K562 (cell line): ENCODE measurements around the gene KNSTRN. TPM values are rescaled to one million over a fixed set of nuclear protein-coding genes. Genes with fewer than 3 reads are reported as not detected.
A peak's percentile ranks its signal among the peaks of the same experiment; 100 is the strongest.

ENCODE experiments used
- ATF2 ChIP-seq: sonication (generic); formaldehyde crosslinking; IDR thresholded peaks from 2 replicates; pipeline ENCODE4 v1.8.1; 2022; ENCODE audit warnings: missing genetic modification reagents
- E4F1 ChIP-seq: fragments of 250-450 bp; sonication (Bioruptor Pico); IDR thresholded peaks from 2 replicates; pipeline ENCODE4 v1.5.0; 2021; ENCODE audit warnings: mild to moderate bottlenecking, borderline replicate concordance
- STAT5B ChIP-seq: fragments of 250-450 bp; sonication (Bioruptor Pico); IDR thresholded peaks from 2 replicates; pipeline ENCODE4 v1.8.0; 2021; ENCODE audit warnings: mild to moderate bottlenecking, inconsistent platforms
- ZNF592 ChIP-seq: fragments of 450-650 bp; IDR thresholded peaks from 2 replicates; pipeline ENCODE4 v1.6.1; 2017; ENCODE audit warnings: antibody characterized with exemption, mild to moderate bottlenecking
- polyA plus RNA-seq, 8 experiments: library from polyadenylated mRNA; depleted of rRNA in 4 of 8; stranded (reverse) in 5 of 8; unstranded in 3 of 8; fragments of >200 nt; fragmentation: Nextera tagmentation in 2 of 8; fragmentation: Illumina TruSeq in 1 of 8; extraction: Ambion mirVana in 2 of 8; extraction: Trizol in 1 of 8; gene quantifications; 2 replicates each; pipeline versions ENCODE4 v1.2.1 to v1.2.3, GENCODE V29; 2011 to 2014; ENCODE audit warnings: inconsistent platforms in 1 of 8, missing spikeins in 1 of 8
- total RNA-seq, 7 experiments: library from RNA; depleted of rRNA in 6 of 7; stranded (reverse); fragments of >200 nt in 6 of 7; fragmentation: Illumina TruSeq in 2 of 7; extraction: Trizol in 2 of 7; gene quantifications; 2 replicates each; pipeline versions ENCODE4 v1.2.1 to v1.2.3, GENCODE V29; 2011 to 2021; ENCODE audit warnings: low replicate concordance in 1 of 7
- TF ChIP-seq, protein P1 (sequence below): fragments of 450-650 bp; IDR thresholded peaks from one replicate; pipeline ENCODE4 v1.6.1; 2018; ENCODE audit warnings: mild to moderate bottlenecking, moderate library complexity; ENCODE audit not compliant: partially characterized antibody

The KNSTRN gene
- total and polyA plus RNA-seq, 9 of the 15 experiments (the other 6 are each of a cell fraction or from before 2014, with no cell fraction given), result 48.7 to 88.2 (median 66.3) TPM

GRCh38 chr15:40367686-40368611 lies 14.6 kb upstream of the KNSTRN start (continued):
- TF ChIP-seq ZNF592, result peak; percentile 94
- TF ChIP-seq STAT5B (CRISPR knock-in tag), result no peak
- no peak for TF ChIP-seq E4F1 (CRISPR knock-in tag)
- TF ChIP-seq ATF2 (CRISPR knock-in tag), result 0 out of 2 replicates have a peak, but pooled peaks have one; percentile 21
- TF ChIP-seq, protein P1, sequence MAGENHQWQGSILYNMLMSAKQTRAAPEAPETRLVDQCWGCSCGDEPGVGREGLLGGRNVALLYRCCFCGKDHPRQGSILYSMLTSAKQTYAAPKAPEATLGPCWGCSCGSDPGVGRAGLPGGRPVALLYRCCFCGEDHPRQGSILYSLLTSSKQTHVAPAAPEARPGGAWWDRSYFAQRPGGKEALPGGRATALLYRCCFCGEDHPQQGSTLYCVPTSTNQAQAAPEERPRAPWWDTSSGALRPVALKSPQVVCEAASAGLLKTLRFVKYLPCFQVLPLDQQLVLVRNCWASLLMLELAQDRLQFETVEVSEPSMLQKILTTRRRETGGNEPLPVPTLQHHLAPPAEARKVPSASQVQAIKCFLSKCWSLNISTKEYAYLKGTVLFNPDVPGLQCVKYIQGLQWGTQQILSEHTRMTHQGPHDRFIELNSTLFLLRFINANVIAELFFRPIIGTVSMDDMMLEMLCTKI, result no peak
